Left ventricle myocardium inferior (tissue), 1 donor: Measurements from ENCODE around the gene TWSG1. TPM values are rescaled to one million over a fixed set of nuclear protein-coding genes. Genes with fewer than 3 reads are reported as not detected.
A peak's percentile ranks its signal among the peaks of the same experiment; 100 is the strongest.

Experiments
- DNase-seq: peaks from one replicate; pipeline ENCODE4 v3.0.0-alpha.2; 2020
- H3K27ac ChIP-seq: fragments of 200-600 bp; replicated peaks from 2 replicates; pipeline ENCODE4 v1.8.0; 2021
- H3K27me3 ChIP-seq: fragments of 200-600 bp; 2 replicates; pipeline ENCODE4 v1.8.0; 2021; ENCODE audit warnings: low read depth
- H3K36me3 ChIP-seq: fragments of 200-600 bp; 2 replicates; pipeline ENCODE4 v1.8.0; 2021
- H3K4me1 ChIP-seq: fragments of 200-600 bp; 2 replicates; pipeline ENCODE4 v1.8.0; 2021
- H3K4me3 ChIP-seq: fragments of 200-600 bp; 2 replicates; pipeline ENCODE4 v1.8.0; 2021; ENCODE audit warnings: mild to moderate bottlenecking, moderate library complexity
- H3K9me3 ChIP-seq: fragments of 200-600 bp; replicated peaks from 2 replicates; pipeline ENCODE4 v1.8.0; 2021
- intact Hi-C: fragments of 100-400 bp; cut with micrococcal nuclease; formaldehyde crosslinking; loops from one replicate; pipeline ENCODE4 v1.11.0; 2022
- total RNA-seq: library from RNA; stranded (reverse); fragmentation: NEBNext Ultra II Directional; extraction: Animal tissue kit (Norgen Biotek cat#: 25700); gene quantifications from one replicate; pipeline ENCODE4 v1.2.1, GENCODE V29; 2021
- TF ChIP-seq, protein P1 (sequence below): fragments of 200-600 bp; IDR thresholded peaks from 2 replicates; pipeline ENCODE4 v1.8.0; 2021; ENCODE audit warnings: antibody characterized with exemption, mild to moderate bottlenecking, borderline replicate concordance
- donor health status: DM: no; HTN: yes; CAD: no; lungs with severe emphysema.

TWSG1 gene
- total RNA-seq, 1 donor from 2014 or later: 12.1 TPM

- Histone ChIP-seq H3K27me3 (peaks cover 7% of the 10 kb centered on the region), H3K36me3 (no peaks in the 10 kb centered on the region), H3K4me3 (no peak overlapping the region), H3K27ac (no peak overlapping the region), H3K4me1 (no peaks in the 10 kb centered on the region), H3K9me3 (peaks cover 17% of the 10 kb centered on the region)
- TF ChIP-seq, protein P1, sequence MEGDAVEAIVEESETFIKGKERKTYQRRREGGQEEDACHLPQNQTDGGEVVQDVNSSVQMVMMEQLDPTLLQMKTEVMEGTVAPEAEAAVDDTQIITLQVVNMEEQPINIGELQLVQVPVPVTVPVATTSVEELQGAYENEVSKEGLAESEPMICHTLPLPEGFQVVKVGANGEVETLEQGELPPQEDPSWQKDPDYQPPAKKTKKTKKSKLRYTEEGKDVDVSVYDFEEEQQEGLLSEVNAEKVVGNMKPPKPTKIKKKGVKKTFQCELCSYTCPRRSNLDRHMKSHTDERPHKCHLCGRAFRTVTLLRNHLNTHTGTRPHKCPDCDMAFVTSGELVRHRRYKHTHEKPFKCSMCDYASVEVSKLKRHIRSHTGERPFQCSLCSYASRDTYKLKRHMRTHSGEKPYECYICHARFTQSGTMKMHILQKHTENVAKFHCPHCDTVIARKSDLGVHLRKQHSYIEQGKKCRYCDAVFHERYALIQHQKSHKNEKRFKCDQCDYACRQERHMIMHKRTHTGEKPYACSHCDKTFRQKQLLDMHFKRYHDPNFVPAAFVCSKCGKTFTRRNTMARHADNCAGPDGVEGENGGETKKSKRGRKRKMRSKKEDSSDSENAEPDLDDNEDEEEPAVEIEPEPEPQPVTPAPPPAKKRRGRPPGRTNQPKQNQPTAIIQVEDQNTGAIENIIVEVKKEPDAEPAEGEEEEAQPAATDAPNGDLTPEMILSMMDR: no peak
- no peak for DNase-seq
- intact Hi-C loops: no loop called here
These were observed 8.9 kb upstream of the TWSG1 start for GRCh38 chr18:9325716-9326115.

DNA sequence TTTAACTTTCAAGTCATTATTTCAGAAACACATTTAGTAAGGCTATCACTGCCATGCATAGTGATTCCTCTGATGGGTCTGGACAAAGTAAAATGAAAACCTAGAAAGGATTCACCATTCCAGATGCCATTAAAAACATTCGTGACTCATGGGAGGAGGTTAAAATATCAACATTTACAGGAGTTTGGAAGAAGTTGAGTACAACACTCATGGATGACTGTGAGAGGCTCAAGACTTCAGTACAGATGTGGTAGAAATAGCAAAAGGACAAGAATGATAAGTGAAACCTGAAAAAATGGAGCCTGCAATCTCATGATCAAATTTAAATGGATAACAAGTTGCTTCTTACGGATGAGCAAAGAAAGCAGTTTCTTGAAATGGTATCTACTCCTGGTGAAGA lies 5.8 kb upstream of the TWSG1 start:
- Histone ChIP-seq H3K36me3 (no peaks in the 10 kb centered on the region), H3K4me1 (peaks cover 2% of the 10 kb centered on the region), H3K9me3 (peaks cover 17% of the 10 kb centered on the region), H3K4me3 (no peak overlapping the region), H3K27ac (no peak overlapping the region), H3K27me3 (no peaks in the 10 kb centered on the region)
- TF ChIP-seq, protein P1: no peak
- intact Hi-C loops: no loop called here
- no peak for DNase-seq

DNA sequence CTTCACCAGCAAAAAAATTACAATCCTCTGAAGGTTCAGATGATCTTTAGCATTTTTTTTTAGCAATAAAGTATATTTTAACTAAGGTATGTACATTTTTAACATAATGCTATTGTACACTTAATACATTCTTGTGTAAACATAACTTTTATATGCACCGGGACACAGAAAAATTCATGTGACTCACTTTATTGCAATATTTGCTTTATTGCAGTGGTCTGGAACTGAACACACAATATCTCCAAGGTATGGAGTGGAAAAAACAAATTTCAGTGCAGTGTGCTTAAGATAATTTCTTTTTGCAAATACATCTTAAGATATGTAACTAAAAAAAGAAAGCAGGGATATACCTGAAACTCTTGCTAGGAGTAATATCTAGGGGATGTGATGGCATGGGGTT lies 5.1 kb upstream of the TWSG1 start:
- Histone ChIP-seq H3K4me3 (no peak overlapping the region), H3K27me3 (no peaks in the 10 kb centered on the region), H3K27ac (no peak overlapping the region), H3K36me3 (no peaks in the 10 kb centered on the region), H3K4me1 (peaks cover 6% of the 10 kb centered on the region), H3K9me3 (peaks cover 17% of the 10 kb centered on the region)
- intact Hi-C loops: no loop called here
- no peak for DNase-seq
- TF ChIP-seq, protein P1: no peak

GRCh38 chr18:9330419-9330818 lies 4.2 kb upstream of the TWSG1 start:
- H3K36me3 ChIP-seq: no peaks in the 10 kb centered on the region
- H3K27ac ChIP-seq: no peak overlapping the region
- H3K4me1 ChIP-seq: peaks cover 15% of the 10 kb centered on the region
- no peaks in the 10 kb centered on the region for H3K27me3 ChIP-seq
- TF ChIP-seq, protein P1: no peak
- intact Hi-C loops: no loop called here
- peaks cover 17% of the 10 kb centered on the region for H3K9me3 ChIP-seq
- DNase-seq: no peak
- H3K4me3 ChIP-seq: no peak overlapping the region

DNA sequence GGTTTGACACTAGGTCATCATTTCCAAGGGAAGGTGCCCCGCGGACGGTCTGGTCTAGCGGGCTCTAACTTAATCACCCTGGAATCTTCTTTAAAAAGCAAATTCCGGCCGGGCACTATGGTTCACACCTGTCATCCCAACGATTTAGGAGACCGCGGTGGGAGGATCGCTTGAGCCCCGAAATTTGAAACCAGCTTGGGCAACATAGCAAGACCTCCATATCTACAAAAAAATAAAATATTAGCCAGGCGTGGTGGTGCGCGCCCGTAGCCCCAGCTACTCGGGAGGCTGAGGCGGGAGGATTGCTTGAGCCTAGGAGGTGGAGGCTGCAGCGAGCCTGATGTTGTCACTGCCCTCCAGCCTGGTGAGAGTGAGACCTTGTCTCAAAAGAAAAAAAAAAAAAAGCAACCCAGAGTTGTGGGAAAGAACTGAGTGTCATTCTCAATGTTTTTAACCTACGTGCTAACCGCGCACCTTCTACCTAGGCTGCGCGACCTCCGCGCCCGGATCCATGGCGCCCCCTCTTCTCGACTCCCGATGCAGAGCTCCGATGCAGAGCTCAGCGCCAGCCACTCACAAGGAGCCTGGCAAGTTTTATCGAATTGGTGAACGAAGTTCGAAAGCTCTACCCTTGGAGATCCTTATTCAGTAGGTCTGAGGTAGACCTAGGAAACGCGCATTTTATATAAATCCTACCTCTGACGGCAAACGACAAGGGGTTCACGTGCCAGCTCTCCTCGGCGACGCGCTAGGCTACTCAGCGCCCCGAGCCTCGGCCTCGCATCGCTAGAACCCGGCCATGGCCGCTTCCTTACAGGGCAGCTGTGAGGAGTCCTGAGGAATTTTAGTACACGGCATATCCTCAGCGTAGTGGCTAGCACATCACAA lies 888 bp upstream of the TWSG1 start:
- H3K9me3 ChIP-seq: peaks cover 6% of the 10 kb centered on the region
- TF ChIP-seq, protein P1: no peak
- peaks cover 25% of the 10 kb centered on the region for H3K4me1 ChIP-seq
- H3K27me3 ChIP-seq: no peaks in the 10 kb centered on the region
- H3K27ac ChIP-seq: peak overlapping the region; percentile 61
- peak overlapping the region; percentile 92 for H3K4me3 ChIP-seq
- intact Hi-C loops: no loop called here
- DNase-seq: no peak
- peaks cover 14% of the 10 kb centered on the region for H3K36me3 ChIP-seq
